Small intestine (tissue), 7 donors: ENCODE data around the gene RAD51B. TPM values are rescaled to one million over a fixed set of nuclear protein-coding genes. Genes with fewer than 3 reads are reported as not detected.
A peak's percentile ranks its signal among the peaks of the same experiment; 100 is the strongest.
"Not testable (repeated sequence)": the region's sequence is repeated elsewhere in the genome, so short reads cannot be mapped to it uniquely, and the experiment has no call there.

Experiments used
- DNase-seq, 2 donors: peaks; one replicate each; pipeline versions ENCODE4 v3.0.0 to v3.0.0-alpha.2; 2013
- FAIRE-seq: peaks from 2 replicates; lab custom pipeline; 2012; peaks lifted over from hg19 to GRCh38; lab: Jason Lieb, UNC
- H3K27ac ChIP-seq, 3 donors: one replicate each; pipeline ENCODE4 v1.5.1; 2013; ENCODE audit warnings: low read length in 2 of 3, mild to moderate bottlenecking in 2 of 3, control low read depth in 1 of 3, inconsistent platforms in 1 of 3, low read depth in 1 of 3, moderate library complexity in 1 of 3
- H3K27me3 ChIP-seq, 3 donors: one replicate each; pipeline ENCODE4 v1.6.1; 2013; ENCODE audit warnings: low read length in 3 of 3, inconsistent platforms in 1 of 3; ENCODE audit not compliant: control insufficient read depth in 3 of 3, insufficient read depth in 3 of 3
- H3K36me3 ChIP-seq, 3 donors: one replicate each; pipeline ENCODE4 v1.6.1; 2013; ENCODE audit warnings: low read length in 3 of 3, inconsistent platforms in 1 of 3, low read depth in 1 of 3, mild to moderate bottlenecking in 1 of 3, moderate library complexity in 1 of 3; ENCODE audit not compliant: control insufficient read depth in 3 of 3, insufficient read depth in 2 of 3
- H3K4me1 ChIP-seq, 3 donors: one replicate each; pipeline ENCODE4 v1.6.1; 2013; ENCODE audit warnings: low read length in 2 of 3, inconsistent platforms in 1 of 3, low read depth in 1 of 3, mild to moderate bottlenecking in 1 of 3, moderate library complexity in 1 of 3; ENCODE audit not compliant: control insufficient read depth in 3 of 3, insufficient read depth in 2 of 3
- H3K4me3 ChIP-seq, 3 donors: one replicate each; pipeline ENCODE4 v1.5.1; 2013; ENCODE audit warnings: low read length in 3 of 3, control low read depth in 1 of 3, inconsistent platforms in 1 of 3, low read depth in 1 of 3, mild to moderate bottlenecking in 1 of 3, moderate library complexity in 1 of 3
- H3K9me3 ChIP-seq, 2 donors: one replicate each; pipeline ENCODE4 v1.6.1; 2013; ENCODE audit warnings: low read depth in 1 of 2, low read length in 1 of 2; ENCODE audit not compliant: control insufficient read depth in 2 of 2, insufficient read depth in 1 of 2
- WGBS, 3 donors: extraction: QIAGEN DNeasy Blood & Tissue Kit; methylation state at CpG; one replicate each; pipeline ENCODE4 v1.1.7; 2013; 5-methylcytosine and 5-hydroxymethylcytosine counted together
- polyA plus RNA-seq, 4 donors: library from polyadenylated mRNA; stranded (reverse) in 3 of 4; unstranded in 1 of 4; fragments of 200-250 nt in 3 of 4; fragments of 120-200 nt in 1 of 4; gene quantifications; one replicate each; pipeline versions ENCODE4 v1.2.1 to v1.2.3, GENCODE V29; 2013
- donor health status: healthy with polysubstance abuse.
- donor health status: control.
- donor health status: control.
- donor health status: Bipolar disorder and iron deficiency.
- donor health status: healthy.

RAD51B gene
- polyA plus RNA-seq, 4 donors, result 1.1 to 9.0 (median 4.1) TPM

DNA sequence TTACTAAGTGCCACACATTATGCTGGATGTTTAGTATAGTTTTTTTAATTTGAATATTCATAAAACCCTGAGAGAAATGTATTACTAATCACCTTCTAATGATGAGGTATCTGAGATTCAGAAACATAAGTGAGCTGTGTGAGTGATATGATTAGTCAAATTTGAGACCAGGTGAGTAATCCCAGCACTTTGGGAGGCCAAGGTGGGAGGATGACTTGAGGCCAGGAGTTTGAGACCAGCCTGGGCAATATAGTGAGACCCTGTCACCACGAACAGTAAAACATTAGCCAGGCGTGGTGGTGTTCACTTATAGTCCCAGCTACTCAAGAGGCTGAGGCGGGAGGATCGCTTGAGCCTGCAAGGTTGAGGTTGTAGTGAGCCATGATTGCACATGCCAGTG lies 438.4 kb downstream of the RAD51B start:
- no peak for FAIRE-seq
- 93 to 97% (median 96%) methylated on average over 4 of the region's 4 CpGs for WGBS, 3 donors
- Histone ChIP-seq H3K4me1 (peaks cover 0 to 9% (median 5%) of the 10 kb centered on the region in 3 donors), H3K9me3 (no peaks in the 10 kb centered on the region), H3K27ac (no peak overlapping the region), H3K36me3 (no peaks in the 10 kb centered on the region), H3K4me3 (no peak overlapping the region), H3K27me3 (no peaks in the 10 kb centered on the region)
- DNase-seq, result no peak

DNA sequence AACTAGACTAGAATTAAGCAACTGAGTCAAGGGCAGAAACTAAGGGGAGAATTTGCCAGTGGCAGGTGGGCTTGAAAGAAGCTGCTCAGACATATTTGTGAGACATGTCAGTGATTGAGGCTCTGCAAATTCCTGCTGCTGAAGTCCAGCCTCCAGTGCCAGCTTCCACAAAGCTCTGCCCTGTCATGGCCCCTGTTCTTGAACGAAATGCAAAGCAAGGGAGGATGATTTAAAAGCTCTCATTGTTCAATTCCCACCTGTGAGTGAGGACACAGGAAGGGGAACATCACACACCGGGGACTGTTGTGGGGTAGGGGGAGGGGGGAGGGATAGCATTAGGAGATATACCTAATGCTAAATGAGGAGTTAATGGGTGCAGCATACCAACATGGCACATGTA lies 439.4 kb downstream of the RAD51B start:
- not testable (repeated sequence) for FAIRE-seq, H3K4me3 ChIP-seq
- H3K4me1 ChIP-seq, result peaks cover 0 to 12% (median 8%) of the 10 kb centered on the region in 3 donors

DNA sequence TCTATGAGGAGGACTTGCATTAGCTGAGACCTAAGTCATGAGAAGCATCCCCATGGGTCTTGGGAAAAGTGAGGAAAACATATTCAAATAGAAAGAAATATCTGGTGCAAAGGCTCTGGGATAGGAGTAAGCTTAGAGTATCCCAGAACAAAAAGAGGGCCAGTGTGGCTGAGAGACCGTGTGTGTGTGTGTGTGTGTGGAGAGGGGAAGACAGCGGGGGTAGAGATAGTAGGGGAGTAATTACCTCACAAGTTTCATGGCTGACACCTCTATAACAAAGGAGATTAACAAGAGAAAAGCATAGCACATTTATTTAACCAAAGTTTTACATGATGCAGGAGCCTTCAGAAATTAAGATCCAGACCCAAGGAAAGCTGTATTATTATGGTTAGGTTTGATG lies 440.5 kb downstream of the RAD51B start:
- no peaks in the 10 kb centered on the region for H3K9me3 ChIP-seq
- 85 to 94% (median 93%) methylated on average over 2 of the region's 2 CpGs for WGBS, 3 donors
- no peaks in the 10 kb centered on the region for H3K27me3 ChIP-seq
- H3K36me3 ChIP-seq, result no peaks in the 10 kb centered on the region
- no peak overlapping the region for H3K4me3 ChIP-seq
- peaks cover 0 to 17% (median 11%) of the 10 kb centered on the region in 3 donors for H3K4me1 ChIP-seq
- FAIRE-seq, result no peak
- H3K27ac ChIP-seq, result no peak overlapping the region
- DNase-seq, result no peak

More for the DNA sequence above, 439.4 kb downstream of the RAD51B start:
- not testable (repeated sequence) for H3K27ac ChIP-seq, H3K36me3 ChIP-seq, H3K27me3 ChIP-seq, DNase-seq, H3K9me3 ChIP-seq
- 80 to 95% (median 88%) methylated on average over 2 of the region's 2 CpGs for WGBS, 3 donors

DNA sequence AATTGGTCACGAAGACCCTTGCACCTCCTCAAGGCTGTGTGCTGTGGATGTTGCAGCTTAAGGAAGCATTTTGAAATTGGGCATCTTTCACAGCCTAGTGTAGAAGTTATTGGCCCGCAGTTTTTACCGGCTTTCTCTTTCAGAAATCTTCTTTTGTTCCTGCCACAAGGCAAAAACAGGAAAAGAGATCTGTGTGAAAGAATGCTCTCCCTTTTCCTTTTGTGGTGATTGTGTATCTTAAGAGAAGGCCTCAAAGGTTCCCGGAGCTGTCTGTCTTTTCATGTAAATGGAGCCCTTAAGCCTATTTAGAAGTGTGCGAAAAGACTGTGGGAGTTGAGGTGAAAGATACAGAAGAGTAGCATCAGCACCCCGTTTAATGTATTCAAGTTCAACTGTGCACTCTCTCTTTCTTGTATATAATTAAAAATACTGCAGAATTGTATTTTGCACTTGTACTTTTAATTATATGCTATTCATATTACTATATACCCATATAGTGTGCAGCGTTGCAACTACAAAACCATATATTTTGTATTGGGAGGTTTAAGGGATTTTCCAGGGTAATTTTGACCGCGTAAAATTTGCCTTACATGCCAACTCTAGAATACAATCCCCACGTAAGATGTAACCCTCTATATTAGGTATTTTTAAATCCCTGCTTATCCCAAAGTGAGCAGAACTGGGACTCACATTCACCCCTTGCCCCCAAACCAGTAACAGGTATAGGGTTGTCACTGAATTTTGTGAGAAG lies 441.7 kb downstream of the RAD51B start:
- Histone ChIP-seq H3K27ac (no peak overlapping the region), H3K4me3 (no peak overlapping the region), H3K27me3 (no peaks in the 10 kb centered on the region), H3K36me3 (no peaks in the 10 kb centered on the region), H3K4me1 (peaks cover 0 to 11% (median 11%) of the 10 kb centered on the region in 3 donors), H3K9me3 (no peaks in the 10 kb centered on the region)
- DNase-seq (no peak), FAIRE-seq (no peak)
- WGBS, 3 donors, result 62 to 80% (median 78%) methylated on average over 10 of the region's 10 CpGs

DNA sequence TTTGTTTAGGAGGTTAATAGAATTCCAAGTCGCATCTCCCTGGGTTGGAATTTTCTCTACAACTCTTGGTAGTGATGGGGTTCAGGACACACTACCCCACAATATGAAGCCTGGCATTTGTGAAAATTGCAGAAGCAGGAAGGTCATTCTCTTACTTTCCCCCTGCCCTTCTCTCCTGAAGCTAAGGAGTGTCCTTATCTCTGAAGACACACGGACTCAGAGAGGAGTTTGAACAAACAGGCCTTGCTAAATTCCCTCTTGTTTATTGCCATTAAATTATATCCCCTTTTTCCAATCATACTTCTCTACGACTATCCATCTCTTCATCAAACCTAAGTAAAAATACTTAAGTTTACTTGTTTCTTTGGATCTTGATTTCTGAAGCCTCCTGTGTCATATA lies 443.0 kb downstream of the RAD51B start:
- Histone ChIP-seq H3K9me3 (no peaks in the 10 kb centered on the region), H3K4me1 (peaks cover 0 to 11% (median 11%) of the 10 kb centered on the region in 3 donors), H3K27ac (no peak overlapping the region), H3K4me3 (no peak overlapping the region), H3K36me3 (no peaks in the 10 kb centered on the region), H3K27me3 (no peaks in the 10 kb centered on the region)
- WGBS, 3 donors, result 73 to 87% (median 77%) methylated on average over 3 of the region's 3 CpGs
- DNase-seq (no peak), FAIRE-seq (no peak)

GRCh38 chr14:68263563-68264259 lies 444.1 kb downstream of the RAD51B start:
- H3K4me1 ChIP-seq, result peaks cover 0 to 18% (median 11%) of the 10 kb centered on the region in 3 donors
- no peaks in the 10 kb centered on the region for H3K9me3 ChIP-seq
- no peaks in the 10 kb centered on the region for H3K27me3 ChIP-seq
- FAIRE-seq (no peak), DNase-seq (peak in 1 of 2 donors; percentile 36)
- WGBS, 3 donors, result 52 to 71% (median 68%) methylated on average over 3 of the region's 3 CpGs
- no peak overlapping the region for H3K4me3 ChIP-seq
- H3K27ac ChIP-seq, result peak overlapping the region in 1 of 3 donors; percentile 55
- no peaks in the 10 kb centered on the region for H3K36me3 ChIP-seq

DNA sequence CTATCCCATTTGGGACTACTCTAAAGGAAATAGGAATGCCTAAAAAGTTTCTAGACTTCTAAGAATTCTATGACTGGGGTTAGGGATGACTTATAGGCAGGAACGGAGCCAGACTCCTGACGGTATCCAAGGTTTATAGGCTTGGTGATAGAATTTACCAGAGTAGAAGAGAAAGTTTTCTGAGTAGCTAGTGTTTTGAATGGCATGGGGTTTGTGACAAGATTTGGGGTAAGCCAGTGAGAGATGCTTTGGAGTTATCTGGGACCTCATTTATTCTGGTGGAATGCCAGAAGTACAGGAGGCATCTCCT lies 444.6 kb downstream of the RAD51B start:
- Histone ChIP-seq H3K36me3 (no peaks in the 10 kb centered on the region), H3K27me3 (no peaks in the 10 kb centered on the region), H3K4me1 (peaks cover 0 to 20% (median 11%) of the 10 kb centered on the region in 3 donors), H3K4me3 (no peak overlapping the region), H3K9me3 (no peaks in the 10 kb centered on the region), H3K27ac (peak overlapping the region in 1 of 3 donors; percentile 55)
- 72 to 90% (median 83%) methylated on average over 2 of the region's 2 CpGs for WGBS, 3 donors
- FAIRE-seq, result no peak
- DNase-seq, result no peak

GRCh38 chr14:68266998-68267397 lies 447.4 kb downstream of the RAD51B start:
- DNase-seq (no peak), FAIRE-seq (no peak)
- WGBS, 3 donors, result 82 to 92% (median 83%) methylated on average over 7 of the region's 7 CpGs
- Histone ChIP-seq H3K9me3 (no peaks in the 10 kb centered on the region), H3K36me3 (peaks cover 0 to 1% (median 0%) of the 10 kb centered on the region in 3 donors), H3K4me1 (peaks cover 0 to 20% (median 6%) of the 10 kb centered on the region in 3 donors), H3K27me3 (no peaks in the 10 kb centered on the region), H3K4me3 (no peak overlapping the region), H3K27ac (no peak overlapping the region)
